SK-MEL-5 (cell line): ENCODE results near the gene NUDT5. TPM values are rescaled to one million over a fixed set of nuclear protein-coding genes. Genes with fewer than 3 reads are reported as not detected.

ENCODE experiments used
- DNase-seq: peaks from one replicate; pipeline ENCODE4 v3.0.0-alpha.2; 2016; ENCODE audit warnings: low read depth, low spot score
- in situ Hi-C: cut with HindIII; loops from 2 replicates; pipeline ENCODE4 v1.10.0; 2016; ENCODE audit warnings: low sequenced_read_pairs, high pct_unique_total_duplicates, low pct_unique_long_range_greater_than_20kb
- total RNA-seq: library from RNA; depleted of rRNA; stranded (reverse); fragments of >200 nt; shearing (Covaris generic); gene quantifications from 2 replicates; pipeline ENCODE4 v1.2.3, GENCODE V29; 2014

NUDT5 gene
- total RNA-seq, 1 experiment from 2014 or later = 85.0 TPM

GRCh38 chr10:12213621-12214020 lies 17.9 kb upstream of the NUDT5 start:
- DNase-seq = no peak
- in situ Hi-C loops = no loop called here

GRCh38 chr10:12212454-12212853 lies 16.8 kb upstream of the NUDT5 start:
- no peak for DNase-seq
- in situ Hi-C loops = no loop called here

GRCh38 chr10:12208460-12208859 lies 12.8 kb upstream of the NUDT5 start:
- DNase-seq = no peak

GRCh38 chr10:12207114-12207513 lies 11.4 kb upstream of the NUDT5 start:
- in situ Hi-C loops = no loop called here
- DNase-seq = no peak

More at GRCh38 chr10:12208460-12208859, 12.8 kb upstream of the NUDT5 start:
- in situ Hi-C loops = no loop called here

- in situ Hi-C loops = no loop called here
- DNase-seq = no peak
These were observed 9.4 kb upstream of the NUDT5 start for GRCh38 chr10:12205082-12205481.

GRCh38 chr10:12202226-12202625 lies 6.5 kb upstream of the NUDT5 start:
- no peak for DNase-seq
- in situ Hi-C loops = no loop called here

GRCh38 chr10:12201543-12201942 lies 5.9 kb upstream of the NUDT5 start:
- in situ Hi-C loops = no loop called here
- no peak for DNase-seq

- in situ Hi-C loops = no loop called here
- no peak for DNase-seq
These were observed 5.2 kb upstream of the NUDT5 start for GRCh38 chr10:12200850-12201249.

- in situ Hi-C loops = no loop called here
- DNase-seq = no peak
These were observed 2.5 kb upstream of the NUDT5 start for GRCh38 chr10:12198156-12198555.

GRCh38 chr10:12196531-12197211 lies 980 bp upstream of the NUDT5 start:
- in situ Hi-C loops = no loop called here
- DNase-seq = no peak

GRCh38 chr10:12195281-12195602 lies 449 bp downstream of the NUDT5 start:
- no peak for DNase-seq
- in situ Hi-C loops = no loop called here

- DNase-seq = peak; percentile 1
- in situ Hi-C loops = no loop called here
These were observed 879 bp downstream of the NUDT5 start for GRCh38 chr10:12194752-12195271.

GRCh38 chr10:12193193-12193592 lies 2.5 kb downstream of the NUDT5 start:
- in situ Hi-C loops = no loop called here
- no peak for DNase-seq

- DNase-seq = no peak
- in situ Hi-C loops = no loop called here
These were observed 4.0 kb downstream of the NUDT5 start for GRCh38 chr10:12191715-12192114.

GRCh38 chr10:12189426-12189825 lies 6.3 kb downstream of the NUDT5 start:
- in situ Hi-C loops = no loop called here
- DNase-seq = no peak

GRCh38 chr10:12188656-12189055 lies 7.0 kb downstream of the NUDT5 start:
- in situ Hi-C loops = no loop called here
- DNase-seq = no peak

GRCh38 chr10:12187321-12187905 lies 8.3 kb downstream of the NUDT5 start:
- in situ Hi-C loops = no loop called here
- no peak for DNase-seq

- in situ Hi-C loops = no loop called here
- no peak for DNase-seq
These were observed 9.4 kb downstream of the NUDT5 start for GRCh38 chr10:12186323-12186722.

- in situ Hi-C loops = no loop called here
- no peak for DNase-seq
These were observed 11.5 kb downstream of the NUDT5 start for GRCh38 chr10:12184165-12184564.
